Left renal pelvis (tissue), 4 donors: ENCODE data around the gene TMA7B. TPM values are rescaled to one million over a fixed set of nuclear protein-coding genes. Genes with fewer than 3 reads are reported as not detected.

Source experiments
- DNase-seq, 4 donors: peaks; one replicate each; pipeline ENCODE4 v3.0.0-alpha.2; 2013; ENCODE audit warnings: low read depth in 4 of 4, low spot score in 3 of 4
- polyA plus RNA-seq, 4 donors: library from polyadenylated mRNA; unstranded; fragments of 120-200 nt; gene quantifications; one replicate each; pipeline ENCODE4 v1.2.1, GENCODE V29; 2013; ENCODE audit not compliant: insufficient read length in 4 of 4

Gene TMA7B
- polyA plus RNA-seq, 4 donors, result 0.16 to 0.27 TPM; not detected in 2

DNA sequence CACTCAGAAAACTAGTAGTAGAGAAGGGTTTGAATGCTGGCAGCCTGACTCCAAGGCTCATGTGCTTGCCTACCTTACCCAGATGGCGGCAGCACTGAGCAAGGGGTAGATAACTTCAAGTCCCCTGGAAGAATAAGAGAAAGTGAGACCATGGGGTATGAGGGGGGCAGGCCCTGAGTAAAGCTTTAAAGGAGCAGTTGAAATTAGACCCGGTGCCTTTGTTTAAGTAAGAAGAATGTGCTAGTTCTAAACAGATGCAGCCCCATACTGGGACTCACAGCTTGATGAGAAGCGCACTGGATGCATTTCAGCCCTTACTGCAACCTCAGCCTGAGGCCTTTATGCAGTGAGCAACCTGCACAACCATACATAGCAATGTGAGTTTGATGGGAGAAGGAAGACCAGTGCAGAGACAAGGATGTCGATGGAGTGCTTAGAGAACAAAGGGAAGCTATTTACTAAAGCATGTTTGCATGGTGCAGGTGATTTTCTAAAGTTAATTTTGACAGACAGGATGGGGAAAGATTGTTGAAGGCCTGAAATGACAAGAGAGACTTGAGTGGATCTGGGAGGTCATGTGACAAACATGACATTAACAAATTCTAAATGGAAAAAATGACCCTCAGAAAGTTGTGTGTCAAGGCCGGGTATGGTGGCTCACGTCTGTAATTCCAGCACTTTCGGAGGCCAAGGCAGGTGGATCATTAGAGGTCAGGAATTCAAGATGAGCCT is 27.1 kb upstream of the TMA7B start:
- DNase-seq, result no peak

DNA sequence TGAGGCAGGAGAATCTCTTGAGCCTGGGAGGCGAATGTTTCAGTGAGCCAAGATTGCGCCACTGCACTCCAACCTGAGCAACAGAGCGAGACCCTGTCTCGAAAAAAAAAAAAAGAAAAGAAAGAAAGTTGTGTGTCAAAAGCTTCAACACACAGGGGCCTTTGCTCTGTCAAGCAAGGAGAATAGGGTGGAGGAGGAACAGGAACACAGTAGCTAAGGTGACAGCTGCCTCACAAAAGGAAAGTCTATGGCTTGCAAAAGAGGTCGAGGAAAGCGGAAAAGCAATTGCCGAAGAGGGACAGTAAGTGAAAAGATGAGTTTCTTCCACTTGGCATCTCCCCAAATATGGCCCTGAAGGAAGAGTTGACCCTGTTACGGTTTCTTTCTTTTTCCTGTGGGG is 26.5 kb upstream of the TMA7B start:
- no peak for DNase-seq

DNA sequence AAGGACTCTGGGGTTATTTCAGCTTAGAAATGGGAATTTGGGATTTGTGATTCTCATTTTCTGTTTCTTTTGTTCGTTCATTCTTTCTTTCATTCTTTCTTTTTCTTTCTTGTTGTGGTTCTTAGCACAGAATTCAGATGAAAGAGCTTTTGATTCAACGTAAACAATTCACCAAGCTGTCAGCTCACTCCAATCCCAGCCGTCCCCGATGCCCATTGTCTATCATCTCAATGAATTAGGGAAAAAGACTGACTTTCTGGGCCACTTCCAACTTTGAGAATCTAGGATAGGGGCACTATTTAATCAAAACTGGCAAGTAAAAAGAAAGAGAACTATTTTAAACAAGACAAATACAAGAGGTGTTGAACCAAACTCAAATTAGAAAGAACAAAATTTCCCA is 25.1 kb upstream of the TMA7B start:
- DNase-seq, result no peak

DNA sequence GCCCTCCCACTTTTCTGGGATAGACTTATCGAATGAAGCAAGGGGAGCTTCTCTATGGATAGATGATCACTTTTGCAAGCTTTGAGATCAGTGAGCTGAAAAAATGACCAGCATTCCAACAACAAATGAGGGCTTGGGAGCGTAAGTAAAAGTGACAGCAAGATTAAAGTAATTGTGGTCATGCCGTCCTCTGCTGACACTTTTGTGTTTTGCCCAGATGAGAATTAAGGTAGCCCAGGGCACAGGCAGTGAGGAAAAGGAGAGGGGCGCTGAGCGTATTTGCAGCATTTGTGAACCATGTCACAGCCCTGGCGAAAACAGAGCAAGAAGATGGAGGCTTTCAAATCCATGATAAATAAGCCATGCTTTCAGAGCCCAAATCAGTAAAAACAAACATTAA is 24.6 kb upstream of the TMA7B start:
- no peak for DNase-seq

DNA sequence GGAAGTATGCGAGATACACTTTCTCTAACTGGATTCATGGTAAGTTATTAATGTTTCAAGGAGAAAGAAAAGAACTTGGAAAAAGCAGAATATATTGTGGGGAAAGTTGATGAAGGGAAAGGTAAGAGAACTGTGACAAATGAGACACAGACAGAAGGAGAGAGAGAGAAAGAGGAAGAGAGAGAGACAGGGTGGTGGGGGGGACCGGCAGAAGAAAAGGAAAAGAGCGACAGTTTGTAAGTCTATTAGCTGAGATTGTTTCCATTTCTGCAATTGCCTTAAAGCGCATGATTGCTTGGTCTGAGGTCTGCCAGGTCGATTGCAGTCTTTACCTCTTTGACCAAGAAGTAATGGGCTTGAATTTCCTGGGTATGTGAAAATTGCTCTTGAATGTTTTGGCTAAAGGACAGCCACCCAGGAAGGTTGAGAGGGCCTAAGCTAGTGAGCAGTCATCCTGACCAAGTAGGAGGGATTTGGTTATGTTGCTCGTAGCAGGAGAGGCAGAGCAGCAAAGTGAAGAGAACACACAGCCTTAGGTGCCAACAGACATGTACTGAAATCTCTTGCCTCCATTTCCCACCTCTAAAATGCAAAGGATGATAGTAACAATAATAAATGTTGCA is 23.6 kb upstream of the TMA7B start:
- no peak for DNase-seq

DNA sequence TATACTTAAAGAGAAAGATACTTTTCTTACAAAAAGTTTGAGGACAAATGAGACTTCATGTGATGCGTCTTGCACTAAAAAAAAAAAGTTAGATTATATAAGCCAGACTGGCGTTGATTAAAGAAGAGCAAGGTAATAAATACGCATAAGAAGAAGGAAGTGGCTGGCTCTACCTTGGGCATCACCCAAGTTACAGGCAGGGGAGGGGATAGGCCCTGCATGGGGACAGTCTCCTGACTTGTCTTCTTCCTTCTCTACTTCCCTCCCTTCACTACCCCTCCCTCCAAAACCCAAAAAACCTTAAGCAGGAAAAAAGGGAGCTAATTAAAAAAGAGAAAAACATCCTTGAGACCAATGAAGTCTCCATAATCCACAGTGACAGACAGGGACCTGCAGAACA is 22.3 kb upstream of the TMA7B start:
- no peak for DNase-seq

DNA sequence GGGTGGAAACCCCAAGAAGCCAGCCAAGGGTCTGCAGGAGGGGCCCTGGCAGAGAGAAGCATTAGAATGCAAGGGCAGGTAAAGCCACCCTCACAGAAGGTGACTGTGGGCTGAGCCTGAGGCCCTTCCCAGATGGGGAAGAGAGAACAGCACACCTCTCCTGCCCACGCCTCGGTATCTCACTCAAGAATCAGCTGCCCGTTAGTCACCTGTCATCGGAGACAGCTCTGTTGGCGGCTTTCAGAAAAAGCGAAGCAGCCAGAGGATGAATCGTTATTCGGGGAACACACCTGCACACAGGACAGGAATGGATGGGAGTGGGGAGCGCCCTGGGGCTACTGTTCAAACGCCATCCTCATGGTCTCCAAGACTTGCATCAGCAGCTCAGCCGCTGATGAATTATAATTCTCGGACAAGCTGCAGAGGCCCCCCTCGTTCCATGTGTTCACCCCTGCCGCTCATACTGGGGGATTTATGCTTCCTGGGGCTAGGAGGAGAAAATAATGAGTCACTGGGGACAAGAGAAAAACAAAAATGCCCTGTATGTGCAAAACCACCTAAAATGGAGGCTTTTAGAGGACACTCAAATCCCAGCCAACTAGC is 21.6 kb upstream of the TMA7B start:
- no peak for DNase-seq

DNA sequence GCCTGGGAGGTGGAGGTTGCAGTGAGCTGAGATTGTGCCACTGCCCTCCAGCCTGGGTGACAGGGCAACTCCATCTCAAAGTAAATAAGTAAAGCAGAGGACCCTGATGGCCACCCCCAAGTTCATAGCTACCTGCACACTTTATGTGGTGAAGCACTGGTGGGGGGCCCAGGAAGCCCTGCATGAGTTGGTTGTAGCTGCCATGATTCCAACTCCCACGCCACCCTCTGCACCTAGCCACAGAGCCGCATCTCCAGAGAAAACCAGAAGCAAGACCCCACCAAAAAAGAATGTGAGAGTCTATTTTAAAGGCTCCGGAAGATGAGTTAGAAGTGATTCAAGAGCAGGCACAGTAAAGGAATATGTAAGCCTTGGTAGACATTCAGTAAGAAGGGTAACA is 20.4 kb upstream of the TMA7B start:
- DNase-seq, result no peak

DNA sequence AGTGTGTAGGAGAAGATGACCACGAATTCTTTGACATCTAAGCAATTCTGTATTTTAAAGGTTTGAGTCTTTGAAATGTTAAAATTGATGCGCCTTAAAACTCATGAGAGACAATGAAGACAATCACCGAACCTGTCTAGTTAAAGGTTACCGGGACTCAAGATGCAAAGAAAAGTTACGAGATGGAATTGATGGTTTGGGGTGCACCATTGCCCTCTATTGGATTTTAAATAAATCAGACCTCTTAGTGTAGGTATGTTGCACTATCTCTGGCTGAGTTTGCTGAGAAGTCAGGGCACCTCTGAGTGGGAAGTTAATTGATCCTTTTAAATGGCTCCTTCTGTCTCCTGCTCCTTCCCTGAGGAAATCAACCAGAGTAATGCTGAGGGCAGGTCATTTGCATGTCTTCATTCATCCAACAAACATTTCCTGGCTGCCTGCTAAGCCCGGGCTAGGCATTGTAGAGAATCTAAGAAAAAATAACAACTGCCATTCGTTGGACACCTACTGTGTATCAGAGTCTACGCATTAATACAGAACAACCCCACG is 19.4 kb upstream of the TMA7B start:
- no peak for DNase-seq

DNA sequence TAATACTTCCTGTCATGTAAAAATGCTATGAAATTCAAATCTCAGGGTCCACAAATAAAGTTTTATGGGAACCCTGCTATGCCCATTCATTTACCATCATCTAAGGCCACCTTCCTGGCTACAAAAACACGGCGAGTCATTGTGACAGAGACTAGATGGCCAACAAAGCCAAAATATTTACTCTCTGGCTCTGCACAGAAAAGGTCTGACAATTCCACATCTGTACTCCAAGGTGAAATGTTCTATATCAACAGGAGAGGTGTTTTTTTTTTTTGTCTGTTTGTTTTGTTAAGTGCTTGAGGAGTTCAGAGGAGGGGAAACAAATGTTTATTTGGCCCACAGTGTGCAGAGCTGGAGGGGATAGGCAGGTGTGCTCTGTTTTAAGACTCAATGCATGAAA is 18.6 kb upstream of the TMA7B start:
- DNase-seq, result no peak

DNA sequence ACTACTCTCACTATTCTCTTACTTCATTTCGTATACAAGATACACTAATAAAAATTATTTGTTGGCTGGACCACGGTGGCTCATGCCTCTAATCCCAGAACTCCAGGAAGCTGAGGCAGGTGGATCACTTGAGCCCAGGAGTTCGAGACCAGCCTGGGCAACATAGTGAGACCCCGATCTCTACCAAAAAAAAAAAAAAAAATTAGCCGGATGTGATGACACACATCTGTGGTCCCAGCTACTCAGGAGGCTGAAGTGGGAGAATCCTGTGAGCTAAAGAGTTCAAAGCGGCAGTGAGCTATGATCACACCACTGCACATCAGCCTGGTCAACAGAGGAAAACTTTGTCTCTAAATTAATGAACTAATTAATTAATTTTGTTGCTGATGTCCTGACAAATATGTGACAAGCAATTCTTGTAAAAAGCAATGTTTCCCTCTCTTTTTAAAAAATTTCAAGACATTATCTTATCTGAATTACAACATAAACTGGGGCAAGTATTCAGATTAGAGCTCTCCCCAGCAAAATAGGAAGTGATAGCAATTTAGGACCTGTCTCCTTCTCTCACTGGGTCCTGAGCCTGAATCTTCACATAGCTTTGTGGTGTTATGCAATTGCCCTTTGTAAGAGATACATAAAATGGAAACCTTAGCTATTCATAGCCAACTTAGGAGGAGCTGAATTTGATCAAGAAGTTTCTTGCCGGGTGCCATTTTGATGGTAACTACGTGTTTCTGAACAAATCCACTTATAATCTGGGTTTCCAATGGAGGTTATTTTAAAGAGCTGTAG is 17.6 kb upstream of the TMA7B start:
- no peak for DNase-seq

DNA sequence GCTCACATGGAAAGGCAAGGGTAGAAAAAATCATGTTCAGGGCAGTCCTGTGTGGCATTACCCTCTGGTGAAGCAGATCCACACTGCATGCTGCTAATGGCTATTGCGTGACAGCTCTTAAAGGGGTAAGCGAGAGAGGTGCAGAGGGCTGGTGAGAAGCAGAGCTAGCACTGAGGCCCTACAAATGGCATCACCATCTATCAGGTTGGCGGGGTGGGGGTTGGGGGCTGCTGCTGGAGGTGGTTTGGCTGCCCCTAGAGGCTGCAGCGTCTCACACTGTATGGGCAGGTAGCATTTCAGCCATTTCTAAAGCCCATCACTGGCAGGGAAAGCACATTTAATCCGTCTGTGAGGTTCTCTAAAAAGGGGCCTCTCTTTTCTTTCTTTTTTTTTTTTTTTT is 16.9 kb upstream of the TMA7B start:
- DNase-seq, result no peak

DNA sequence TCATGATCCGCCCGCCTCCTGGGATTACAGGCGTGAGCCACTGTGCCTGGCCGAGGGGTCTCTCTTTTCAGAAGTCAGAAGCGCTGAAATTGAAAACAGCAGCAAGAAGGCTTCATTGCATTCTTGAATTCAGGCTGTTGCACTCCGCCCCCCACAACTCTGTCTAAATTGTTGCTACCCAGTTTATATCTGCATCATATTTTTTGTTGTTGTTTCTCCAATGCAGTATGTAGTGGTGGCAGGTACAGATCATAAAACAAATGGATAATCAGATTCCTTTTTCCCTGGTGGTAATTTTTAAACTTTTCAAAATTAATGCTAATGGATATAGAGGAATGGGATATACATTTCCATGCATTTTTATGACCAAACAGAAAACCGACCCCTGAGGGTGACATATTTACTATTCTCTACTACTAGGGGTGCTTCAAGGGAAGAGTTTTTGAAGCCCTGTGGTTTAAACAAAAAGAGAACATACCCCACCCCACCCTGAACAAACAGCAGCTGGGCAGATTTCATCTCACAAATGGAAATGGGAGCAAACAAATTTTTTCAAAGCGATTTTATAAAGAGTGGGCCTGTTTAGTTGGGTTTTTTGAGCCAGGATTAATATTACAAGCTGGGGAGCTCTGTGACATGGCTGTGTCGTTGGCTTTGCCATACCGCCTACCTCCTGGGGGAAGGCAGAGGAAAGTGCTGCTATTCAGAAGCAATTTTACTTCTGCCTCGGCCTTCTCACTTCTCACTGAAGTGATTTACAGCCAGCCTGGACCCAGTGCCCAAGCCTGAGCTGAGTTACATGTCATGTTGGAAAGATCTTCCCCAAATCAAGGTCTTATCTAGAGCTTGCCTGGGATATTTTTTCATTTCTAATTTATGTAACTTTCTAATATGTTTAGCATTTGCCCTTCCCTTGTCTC is 16.0 kb upstream of the TMA7B start:
- DNase-seq, result no peak

DNA sequence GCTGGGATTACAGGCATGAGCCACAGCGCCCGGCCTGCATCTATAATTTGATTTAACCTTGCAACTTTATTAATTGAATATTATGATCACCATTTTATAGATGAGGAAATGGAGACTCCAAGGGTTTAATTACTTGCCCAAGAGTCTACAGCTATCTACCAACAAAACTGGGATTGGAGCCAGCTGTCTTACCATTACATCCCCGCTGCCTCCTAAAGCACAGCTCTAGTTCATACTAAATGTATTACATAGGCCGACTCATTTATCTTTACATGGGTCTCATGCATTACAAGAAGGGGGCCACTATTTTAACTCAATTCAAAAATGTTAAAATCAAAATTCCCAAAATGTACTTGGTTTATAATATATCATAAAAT is 14.1 kb upstream of the TMA7B start:
- no peak for DNase-seq

DNA sequence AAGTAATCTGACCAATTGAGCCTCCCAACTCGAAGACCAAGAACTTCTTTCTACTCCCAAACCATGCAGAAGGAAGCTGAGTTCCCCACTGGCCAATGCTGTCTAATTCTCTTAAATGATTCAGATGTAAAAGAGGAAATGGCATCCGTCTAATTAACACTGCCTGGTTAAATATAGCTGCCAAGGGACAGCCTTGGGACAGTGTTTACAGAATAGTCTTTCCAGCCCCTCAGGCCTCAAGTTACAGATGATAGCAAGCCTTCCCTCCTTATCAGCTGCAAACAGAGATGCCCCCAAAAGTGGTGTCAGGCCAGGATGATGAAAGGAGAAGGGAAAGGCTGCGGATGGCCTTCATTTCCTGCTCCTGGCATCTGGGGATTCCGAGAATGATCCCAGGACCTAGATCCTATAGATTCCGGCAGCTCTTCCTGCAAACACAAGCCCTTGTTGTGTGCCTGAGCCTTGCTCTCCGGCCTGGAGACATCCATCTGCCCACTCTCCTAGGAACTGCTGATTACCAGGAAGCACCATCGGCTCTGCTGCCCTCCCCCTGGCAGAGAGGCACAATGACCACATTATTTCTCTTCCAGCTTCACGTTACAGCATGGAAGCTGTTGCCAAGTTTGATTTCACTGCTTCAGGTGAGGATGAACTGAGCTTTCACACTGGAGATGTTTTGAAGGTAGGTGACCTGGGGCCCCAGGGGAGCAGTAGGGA is 13.5 kb upstream of the TMA7B start:
- no peak for DNase-seq

DNA sequence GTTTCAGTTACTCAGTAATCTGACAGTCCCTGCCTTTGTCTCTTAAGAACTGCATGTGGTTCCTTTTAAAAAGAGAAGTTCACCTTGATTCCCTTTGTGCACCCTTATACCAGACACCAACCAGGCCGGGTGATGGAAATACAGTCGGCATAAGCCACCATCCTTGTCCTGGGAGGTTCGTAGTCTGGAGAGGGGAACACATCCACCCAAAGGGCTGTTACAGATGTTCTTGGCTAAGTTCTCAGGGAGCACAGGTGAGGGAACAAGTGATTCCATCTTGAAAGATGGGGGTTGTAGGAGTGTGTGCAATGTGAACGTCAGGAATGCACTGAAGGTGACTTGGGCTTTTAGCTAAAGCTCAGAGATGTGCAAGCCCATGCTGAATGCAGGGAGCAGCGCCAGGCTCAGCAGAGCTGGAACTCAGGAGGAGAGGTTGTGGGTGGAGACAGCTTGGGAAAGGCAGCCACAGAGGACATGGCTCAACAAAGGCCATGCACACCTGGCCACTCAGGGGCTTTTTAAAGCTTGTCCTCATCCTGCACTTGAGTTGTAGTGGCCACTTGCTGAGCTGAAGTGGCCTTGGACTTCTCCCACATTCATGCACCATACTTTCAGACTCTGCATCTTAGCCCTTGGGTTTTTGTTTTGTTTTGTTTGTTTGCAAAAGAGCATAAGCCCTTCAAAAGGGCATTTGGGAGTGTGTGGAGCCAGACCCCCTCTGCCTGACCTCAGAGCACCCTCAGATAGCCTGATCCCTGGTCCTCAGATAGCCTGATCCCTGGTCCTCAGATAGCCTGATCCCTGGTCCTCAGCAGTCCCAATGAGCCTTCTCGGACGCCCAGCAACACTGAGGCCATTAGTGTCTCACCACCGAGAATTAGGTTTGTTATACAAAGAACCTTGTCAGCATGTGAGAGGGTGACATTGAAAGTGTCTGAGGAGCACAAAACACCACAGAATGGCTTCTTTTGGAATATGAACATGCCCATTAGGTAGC is 12.7 kb upstream of the TMA7B start:
- DNase-seq, result no peak

DNA sequence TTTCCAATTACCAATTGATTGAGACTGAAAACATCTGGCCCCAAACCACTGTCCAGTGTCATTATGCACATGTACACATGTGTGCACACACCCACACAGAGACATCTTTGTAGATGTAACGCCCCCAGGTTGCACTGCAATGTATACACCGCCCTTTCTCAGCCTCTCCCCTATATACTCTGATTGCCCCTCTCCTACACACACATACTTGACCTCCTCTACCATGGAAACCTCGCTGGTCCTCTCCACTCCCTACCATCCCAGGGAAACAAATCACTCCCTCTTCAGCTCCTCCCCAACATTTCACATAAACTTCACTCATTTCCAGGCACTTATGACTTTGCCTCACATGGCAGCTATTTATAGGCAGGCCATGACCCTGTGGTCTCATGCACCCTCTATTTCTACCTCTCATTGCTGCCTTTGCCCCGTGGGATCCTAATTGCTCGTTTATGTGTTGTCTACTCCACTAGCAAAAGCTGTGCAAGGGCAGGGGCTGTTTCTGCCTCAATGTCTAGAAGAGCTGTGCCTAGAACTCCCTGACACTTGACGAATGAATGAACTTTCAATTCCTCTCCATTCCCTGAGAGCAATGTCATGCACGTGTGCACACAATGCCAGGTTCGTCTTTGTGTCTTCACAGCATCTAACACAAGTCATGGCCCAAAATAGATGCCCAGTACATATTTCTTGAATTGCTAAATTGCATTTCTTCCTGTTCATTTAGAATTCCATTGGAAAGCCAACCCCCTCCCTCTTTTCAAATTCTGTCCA is 10.0 kb upstream of the TMA7B start:
- no peak for DNase-seq
